ENCODE results near the gene PLEKHO2.
A peak's percentile ranks its signal among the peaks of the same experiment; 100 is the strongest.
"Not testable (repeated sequence)": the region's sequence is repeated elsewhere in the genome, so short reads cannot be mapped to it uniquely, and the experiment has no call there.

PLEKHO2 gene, protein sequence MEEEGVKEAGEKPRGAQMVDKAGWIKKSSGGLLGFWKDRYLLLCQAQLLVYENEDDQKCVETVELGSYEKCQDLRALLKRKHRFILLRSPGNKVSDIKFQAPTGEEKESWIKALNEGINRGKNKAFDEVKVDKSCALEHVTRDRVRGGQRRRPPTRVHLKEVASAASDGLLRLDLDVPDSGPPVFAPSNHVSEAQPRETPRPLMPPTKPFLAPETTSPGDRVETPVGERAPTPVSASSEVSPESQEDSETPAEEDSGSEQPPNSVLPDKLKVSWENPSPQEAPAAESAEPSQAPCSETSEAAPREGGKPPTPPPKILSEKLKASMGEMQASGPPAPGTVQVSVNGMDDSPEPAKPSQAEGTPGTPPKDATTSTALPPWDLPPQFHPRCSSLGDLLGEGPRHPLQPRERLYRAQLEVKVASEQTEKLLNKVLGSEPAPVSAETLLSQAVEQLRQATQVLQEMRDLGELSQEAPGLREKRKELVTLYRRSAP

DNA sequence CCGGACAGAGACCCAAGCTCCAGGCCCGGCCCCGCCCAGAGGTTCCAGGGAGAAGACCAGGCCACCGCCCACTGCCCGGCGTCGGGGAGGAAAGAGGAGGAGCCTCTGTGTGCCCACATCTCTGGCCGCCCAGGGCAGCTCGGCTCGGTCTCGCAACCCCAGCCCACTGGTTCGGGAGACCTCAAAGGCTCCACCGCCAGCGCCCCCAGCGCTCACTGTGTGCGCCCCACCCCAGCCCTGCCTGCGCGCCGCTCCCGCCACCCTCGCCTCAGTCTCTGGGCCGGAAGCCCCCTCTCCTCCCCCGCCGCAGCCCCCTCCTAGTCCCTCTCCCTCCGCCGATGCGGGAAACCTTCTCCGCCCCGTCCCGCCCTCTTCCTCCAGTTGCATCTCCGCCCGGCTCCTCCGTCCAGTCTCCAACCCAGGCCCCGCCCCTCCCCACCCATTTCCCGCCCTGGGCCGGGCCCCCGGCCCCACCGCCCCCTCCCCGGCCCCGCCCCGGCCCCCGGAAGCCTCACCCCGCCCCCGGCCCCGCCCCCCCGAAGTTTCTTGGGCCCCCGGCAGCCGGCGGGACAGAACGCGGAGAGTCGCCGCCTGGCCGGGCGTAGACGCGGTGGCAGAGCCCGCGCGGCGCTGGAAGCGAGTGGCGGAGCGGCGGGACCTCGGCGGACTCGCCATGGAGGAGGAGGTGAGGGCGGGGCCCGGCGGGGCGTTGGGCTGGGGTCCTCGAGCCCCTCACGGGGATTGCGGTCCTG, at the start of gene PLEKHO2:
Gene PLEKHO2, plus strand, starts transcription at position 572 of the 752 bp plus-strand sequence. Its CDS starts 102 bp downstream, at position 674.
- DNase-seq = peak; percentile 77

DNA sequence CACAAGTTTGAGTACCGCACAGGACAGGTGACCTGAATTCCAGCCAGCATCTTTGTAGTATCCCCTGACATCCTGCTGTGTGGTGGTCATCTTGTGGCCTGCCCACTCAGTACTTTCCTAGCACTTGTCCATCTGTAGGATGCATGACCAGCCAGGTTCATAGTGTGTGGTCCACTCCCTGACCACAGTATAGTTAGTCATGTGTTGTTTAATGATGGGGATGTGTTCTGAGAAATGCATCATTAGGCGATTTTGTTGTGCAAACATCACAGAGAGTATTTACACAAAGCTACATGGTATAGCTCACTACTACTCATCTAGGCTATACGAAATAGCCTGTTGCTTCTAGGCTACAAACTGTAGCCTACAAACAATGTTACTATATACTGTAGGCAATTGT, 49.4 kb upstream of the PLEKHO2 start:
- no peak for DNase-seq

DNA sequence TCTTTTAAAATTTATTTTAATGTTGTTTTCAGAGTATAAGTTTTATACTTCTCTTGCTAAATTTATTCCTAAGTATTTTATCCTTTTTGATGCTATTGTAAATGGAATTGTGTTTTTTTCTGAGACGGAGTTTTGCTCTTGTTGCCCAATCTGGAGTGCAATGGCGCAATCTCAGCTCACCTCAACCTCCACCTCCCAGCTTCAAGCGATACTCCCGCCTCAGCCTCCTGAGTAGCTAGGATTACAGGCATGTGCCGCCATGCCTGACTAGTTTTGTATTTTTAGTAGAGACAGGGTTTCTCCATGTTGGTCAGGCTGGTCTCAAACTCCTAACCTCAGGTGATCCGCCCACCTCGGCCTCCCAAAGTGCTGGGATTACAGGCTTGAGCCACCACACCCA, 46.4 kb upstream of the PLEKHO2 start:
- DNase-seq = not testable (repeated sequence)

DNA sequence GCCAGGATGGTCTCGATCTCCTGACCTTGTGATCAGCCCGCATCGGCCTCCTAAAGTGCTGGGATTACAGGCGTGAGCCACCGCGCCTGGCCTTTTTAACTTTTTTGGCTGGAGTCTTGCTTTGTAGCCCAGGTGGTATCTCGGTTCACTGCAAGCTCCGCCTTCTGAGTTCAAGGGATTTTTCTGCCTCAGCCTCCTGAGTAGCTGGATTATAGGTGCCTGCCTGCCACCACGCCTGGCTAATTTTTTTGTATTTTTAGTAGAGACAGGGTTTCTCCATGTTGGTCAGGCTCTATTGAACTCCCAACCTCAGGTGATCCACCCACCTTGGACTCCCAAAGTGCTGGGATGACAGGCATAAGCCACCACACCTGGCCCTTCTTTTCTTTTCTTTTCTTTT, 45.8 kb upstream of the PLEKHO2 start:
- DNase-seq = not testable (repeated sequence)

DNA sequence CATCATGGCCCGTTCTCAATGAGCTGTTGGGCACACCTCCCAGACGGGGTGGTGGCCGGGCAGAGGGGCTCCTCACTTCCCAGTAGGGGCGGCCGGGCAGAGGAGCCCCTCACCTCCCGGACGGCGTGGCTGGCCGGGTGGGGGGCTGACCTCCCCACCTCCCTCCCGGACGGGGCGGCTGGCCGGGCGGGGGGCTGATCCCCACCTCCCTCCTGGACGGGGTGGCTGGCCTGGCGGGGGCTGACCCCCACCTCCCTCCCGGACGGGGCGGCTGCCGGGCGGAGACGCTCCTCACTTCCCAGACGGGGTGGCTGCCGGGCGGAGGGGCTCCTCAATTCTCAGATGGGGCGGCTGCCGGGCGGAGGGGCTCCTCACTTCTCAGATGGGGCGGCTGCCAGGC, 42.8 kb upstream of the PLEKHO2 start:
- DNase-seq = not testable (repeated sequence)

DNA sequence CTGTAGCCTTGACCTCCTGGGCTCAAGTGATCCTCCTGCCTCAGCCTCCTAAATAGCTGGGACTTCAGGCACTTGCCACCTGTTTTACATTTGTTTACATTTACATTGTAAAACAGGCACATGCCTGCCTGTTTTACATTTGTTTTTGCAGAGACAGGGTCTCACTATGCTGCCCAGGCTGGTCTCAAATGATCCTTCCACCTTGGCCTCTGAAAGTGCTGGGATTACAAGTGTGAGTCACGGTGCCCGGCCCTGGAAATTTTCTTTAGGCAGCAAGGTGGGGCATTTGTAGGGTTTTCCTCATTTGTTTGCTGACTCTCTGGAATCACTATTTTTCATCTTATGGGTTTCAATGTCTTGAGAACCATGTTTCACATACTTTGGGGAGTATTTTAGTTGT, 41.2 kb upstream of the PLEKHO2 start:
- no peak for DNase-seq

DNA sequence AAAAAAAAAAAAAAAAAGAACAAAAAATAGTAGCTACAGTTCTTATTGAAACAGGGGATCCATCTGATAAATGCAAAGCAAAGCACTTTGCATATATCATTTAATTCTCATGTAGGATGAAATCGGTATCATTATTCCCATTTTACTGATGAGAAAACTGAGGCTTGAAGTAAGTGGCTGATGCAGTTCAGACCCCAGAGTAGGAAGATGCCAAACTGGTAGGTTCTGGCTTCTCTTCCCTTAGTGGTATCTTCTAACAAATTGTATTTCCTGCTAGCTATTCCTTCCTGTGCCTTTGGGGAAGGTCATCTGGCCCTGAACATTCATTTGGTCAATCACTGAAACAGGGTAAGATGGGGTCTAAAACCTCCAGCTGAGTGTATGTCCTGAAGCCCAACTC, 38.2 kb upstream of the PLEKHO2 start:
- DNase-seq = no peak

DNA sequence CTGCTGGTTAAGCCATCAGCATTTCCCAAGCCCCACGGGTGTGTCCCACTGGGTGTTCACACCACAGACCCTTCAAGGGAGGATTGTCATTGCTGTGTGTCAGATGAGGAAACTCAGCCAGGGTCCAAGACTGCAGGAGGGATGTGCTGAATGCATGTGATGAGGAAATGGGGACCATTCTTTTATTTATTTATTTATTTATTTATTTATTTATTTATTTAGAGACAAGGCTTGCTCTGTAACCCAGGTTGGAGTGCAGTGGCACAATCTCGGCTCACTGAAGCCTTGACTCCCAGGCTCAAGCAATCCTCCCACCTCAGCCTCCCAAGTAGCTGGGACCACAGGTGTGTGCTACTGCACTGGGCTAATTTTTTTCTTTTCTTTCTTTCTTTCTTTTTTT, 37.1 kb upstream of the PLEKHO2 start:
- no peak for DNase-seq

DNA sequence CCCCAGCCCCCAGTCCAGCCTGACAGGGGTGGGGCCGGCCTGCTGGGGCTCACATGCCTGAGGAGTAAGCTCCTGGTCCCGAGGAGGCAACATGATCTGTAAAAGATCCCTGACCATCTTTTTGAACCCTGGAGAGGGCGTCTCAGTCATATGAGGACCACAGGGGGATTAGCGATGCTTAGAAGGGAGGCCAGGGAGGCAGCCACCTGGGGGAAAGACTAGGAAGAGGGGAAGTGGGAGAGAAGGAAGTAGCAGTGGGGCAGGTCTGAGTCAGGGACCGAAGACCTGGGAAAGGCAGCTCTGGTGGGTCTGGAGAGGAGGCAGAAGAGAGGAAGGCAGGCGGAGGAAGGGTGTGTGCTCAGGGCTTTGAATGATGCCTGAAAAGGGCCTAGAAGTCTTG, 35.2 kb upstream of the PLEKHO2 start:
- no peak for DNase-seq

DNA sequence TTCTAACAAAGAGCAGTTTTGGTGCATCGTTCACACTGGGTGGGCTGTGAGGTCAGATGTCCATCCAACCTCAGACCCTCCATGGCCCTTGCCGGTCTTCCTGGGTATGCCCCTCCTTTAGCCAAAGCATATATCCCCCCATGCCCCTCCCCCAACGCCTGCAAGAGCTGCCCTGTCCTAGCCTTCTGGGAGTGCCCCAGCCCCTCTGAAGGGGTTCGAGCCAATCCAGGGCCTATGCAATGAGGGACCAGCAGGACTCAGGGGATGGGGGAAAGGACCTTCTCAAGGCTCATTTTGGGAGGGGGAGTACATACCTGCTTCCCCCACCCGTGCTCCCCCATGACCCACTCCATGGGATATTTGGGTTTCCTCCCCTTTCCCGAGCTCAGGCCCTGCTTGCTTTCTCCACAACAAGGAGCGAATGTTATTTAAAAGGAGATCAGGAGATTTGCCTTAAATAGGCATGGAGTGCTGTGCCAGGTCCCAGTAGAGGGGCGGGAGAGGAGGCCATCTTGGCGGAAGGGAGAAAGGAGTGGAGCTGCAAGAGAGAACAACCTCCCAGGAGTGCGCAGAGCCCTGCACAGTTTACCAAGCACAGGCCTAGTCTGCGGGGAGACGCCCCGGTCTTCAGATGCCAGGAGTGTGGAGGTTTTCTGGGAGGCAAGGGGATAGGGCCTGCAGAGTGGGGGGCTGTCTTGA, 34.5 kb upstream of the PLEKHO2 start:
- no peak for DNase-seq

DNA sequence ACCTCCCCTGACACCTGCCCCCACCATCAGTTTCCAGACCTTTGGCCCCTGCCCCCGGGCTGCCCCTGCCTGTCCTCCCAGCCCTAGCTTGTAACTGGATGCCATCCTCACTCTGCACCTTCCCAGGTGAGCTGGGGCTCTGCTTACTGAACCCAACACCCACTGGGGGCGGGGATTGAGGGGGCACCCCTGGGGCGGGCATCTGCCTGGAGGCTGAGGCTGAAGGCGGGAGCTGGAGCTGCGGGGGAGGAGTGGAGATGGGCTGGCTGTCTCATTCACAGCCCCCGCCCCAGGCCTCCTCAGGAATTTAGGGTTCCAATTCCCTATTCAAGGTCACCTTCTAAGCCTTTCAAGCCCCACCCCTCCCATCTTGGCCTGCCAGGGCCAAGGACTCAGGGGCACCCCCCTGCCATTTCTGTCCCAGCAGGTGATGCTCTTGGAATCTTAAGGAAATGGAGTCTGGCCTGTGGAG, 33.9 kb upstream of the PLEKHO2 start:
- no peak for DNase-seq

DNA sequence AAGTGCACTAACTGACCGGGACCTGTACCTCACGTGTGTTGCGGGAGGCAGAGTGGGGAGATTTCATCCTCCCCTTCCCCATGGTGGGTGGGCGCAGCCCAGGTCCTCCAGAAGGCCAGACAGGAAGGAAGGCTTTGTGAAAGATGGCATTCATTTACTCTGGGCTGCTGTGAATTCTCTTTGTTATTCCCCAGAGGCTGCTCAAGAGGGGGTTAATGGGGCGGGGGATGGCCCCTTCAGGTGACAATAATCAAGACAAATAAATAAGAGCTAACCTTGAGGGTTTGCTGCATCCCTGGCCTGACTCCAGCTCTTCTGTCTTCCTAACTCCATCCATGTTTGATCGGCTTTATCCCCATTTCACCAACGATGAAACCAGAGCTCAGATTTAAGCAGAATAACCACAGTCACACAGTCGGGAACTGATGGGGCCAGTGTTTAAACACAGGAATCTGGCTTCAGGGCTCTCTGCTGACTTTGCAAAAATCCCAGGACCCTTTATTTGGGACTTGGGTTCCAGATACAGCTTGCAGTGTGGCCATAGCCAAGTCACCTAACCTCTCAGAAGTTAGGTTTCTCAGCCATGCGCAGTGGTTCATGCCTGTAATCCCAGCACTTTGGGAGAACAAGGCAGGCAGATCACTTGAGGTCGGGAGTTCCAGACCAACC, 32.8 kb upstream of the PLEKHO2 start:
- no peak for DNase-seq

DNA sequence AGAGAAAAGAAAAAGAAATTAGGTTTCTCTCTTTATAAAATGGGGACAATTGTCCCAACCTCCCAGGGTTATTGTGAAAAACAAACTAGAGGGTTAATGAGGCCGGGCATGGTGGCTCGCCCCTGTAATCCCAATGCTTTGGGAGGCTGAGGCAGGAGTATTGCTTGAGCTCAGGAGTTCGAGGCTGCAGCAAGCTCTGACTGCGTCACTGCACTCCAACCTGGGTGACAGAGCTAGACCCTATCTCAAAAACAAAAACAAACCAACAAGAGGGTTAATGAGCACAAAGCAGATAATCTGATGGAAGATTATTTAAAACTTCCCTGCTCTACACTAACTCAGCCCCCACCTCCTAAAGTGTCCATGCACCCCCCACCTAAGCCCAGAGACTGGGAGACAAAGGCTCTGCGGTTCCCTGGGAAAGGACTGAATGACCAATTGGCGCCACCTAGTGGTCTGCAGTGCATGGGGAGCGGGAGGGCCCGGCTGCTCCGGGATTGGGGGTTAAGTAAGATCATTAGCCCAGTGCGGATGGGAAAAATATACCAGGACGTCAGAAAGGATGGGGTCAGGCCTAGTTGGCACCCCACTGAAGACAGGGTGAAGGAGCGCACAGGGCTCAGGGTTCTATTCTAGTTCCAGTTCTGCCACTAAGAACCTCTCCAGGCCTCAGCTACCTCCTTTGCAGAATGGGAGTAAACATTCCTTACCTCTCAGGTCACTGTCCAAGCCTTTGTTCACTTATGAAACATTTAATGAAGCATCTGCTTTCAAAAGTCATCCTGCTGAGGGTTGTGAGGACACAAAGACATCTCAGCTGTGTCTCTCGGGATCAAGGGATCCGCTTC, 31.8 kb upstream of the PLEKHO2 start:
- DNase-seq = peak; percentile 64

DNA sequence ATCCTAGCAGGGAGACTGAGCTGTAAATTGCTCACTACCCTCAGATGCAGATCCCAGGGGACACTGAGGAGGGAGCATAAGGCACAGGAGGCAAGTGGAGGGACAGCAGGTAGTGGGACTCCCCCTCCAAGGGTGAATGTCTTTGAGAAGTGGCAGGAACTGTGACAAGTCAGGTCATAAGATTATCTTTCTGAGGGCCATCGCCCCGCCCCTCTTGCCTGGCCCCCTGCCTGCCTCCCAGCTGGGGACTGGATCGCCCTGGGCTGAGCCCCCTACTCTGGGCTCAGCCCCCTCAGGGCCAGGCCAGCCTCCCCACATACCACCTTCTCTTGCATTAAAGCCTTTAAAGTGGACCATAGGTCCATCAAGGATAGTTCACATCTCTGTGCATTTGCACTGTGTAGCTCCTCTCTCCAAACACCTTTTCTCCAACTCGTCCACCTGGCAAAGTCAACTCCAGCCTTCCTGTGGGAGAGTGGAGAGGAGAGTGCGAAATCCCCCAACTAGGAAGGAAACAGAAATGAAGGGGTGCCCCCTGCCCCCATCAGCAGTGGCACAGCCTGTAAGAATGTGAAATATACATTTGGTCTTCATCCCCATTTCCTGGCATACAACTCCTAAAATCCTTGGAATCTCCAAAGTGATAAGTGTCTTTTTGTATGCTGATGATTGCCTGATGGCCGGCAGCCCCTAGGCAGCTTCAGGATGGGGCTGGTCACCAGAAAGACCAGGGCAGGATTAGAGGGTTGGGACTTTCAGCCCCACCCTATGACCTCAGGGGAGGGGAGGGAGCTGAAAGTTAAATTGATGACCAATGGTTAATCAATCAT, 31.0 kb upstream of the PLEKHO2 start:
- no peak for DNase-seq

DNA sequence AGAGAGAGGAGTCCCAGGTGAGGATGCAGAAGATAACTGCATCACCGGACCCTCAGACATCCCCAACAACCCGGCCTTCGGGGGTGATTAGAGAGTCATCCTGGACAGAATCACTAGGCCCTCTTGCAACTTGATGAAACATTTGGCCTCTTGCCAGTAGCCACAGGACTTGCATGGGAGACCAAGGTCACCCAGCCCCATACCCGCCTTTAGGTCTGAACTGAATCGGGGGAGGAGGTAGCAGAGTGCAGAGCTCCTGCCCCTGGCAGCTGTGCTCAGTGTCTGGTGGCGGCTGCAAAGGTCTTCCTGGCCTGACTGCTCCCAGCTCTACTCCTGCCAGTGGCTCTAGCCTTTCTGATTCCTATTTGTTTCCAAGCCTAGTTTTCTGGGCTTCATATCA, 28.6 kb upstream of the PLEKHO2 start:
- DNase-seq = no peak

DNA sequence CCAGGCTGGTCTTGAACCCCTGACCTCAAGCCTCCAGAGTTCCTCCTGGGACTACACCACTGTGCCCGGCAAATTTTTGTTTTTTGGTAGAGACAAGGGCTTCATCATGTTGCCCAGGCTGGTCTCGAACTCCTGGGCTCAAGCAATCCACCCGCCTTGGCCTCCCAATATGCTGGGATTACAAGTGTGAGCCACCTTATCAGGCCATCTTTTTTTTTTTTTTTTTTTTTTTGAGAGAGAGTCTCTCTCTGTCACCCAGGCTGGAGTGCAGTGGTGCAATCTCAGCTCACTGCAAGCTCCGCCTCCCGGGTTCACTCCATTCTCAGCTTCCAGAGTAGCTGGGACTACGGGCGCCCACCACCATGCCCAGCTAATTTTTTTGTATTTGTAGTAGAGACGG, 27.4 kb upstream of the PLEKHO2 start:
- not testable (repeated sequence) for DNase-seq

DNA sequence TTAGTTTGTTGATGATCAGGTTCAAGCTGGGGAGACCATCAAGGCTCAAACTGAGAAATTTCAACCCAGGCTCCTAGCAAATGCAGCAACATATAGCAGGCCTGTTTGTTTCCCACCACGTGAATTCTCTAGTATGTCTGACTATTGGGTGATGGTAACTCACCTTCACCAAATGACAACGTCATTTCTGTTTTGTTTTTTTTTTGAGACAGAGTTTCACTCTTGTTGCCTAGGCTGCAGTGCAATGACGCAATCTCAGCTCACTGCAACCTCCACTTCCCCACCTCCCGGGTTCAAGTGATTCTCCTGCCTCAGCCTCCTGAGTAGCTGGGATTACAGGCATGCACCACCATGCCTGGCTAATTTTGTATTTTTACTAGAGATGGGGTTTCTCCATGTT, 26.8 kb upstream of the PLEKHO2 start:
- not testable (repeated sequence) for DNase-seq

DNA sequence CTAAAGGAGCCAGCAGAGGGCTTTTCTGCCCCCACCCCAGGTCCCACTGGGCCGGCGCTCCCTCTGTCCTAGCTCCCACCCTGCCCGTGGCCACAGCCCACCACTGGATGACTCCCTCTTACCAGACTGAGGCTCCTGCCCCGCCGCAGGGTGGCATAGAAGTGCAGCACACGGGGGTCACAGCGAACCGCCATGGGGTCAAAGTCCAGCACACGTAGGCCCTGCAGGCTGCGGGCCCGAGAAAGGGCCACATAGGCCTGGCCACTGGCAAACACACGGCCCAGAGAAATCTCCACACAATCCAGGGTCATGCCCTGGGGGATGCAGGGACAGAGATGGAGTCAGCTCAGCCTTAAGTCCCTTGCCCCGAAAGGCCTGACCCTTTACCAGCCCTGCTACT, 25.3 kb upstream of the PLEKHO2 start:
- no peak for DNase-seq

DNA sequence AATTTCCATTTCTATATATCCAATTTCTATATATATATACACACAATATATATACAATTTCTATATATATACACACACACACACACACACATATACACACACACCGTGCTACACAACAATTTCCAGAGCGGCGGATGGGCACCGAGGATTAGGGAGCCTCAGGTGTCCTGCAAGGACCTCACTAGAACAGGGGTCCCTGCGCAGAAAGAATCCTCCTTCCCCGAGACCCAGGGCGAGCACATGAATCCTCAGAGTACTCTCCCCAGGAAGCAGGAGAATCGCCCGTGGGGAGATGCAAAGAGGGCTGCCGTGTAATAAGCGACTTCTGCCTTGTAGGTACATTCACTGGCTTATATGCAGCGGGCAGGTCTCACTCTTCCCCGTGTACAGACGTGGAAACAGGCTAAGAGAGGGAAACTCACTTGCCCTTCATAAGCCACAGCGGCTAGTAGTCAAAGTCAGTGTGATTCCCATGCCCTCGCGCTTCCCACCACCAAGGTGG, 16.7 kb upstream of the PLEKHO2 start:
- no peak for DNase-seq

DNA sequence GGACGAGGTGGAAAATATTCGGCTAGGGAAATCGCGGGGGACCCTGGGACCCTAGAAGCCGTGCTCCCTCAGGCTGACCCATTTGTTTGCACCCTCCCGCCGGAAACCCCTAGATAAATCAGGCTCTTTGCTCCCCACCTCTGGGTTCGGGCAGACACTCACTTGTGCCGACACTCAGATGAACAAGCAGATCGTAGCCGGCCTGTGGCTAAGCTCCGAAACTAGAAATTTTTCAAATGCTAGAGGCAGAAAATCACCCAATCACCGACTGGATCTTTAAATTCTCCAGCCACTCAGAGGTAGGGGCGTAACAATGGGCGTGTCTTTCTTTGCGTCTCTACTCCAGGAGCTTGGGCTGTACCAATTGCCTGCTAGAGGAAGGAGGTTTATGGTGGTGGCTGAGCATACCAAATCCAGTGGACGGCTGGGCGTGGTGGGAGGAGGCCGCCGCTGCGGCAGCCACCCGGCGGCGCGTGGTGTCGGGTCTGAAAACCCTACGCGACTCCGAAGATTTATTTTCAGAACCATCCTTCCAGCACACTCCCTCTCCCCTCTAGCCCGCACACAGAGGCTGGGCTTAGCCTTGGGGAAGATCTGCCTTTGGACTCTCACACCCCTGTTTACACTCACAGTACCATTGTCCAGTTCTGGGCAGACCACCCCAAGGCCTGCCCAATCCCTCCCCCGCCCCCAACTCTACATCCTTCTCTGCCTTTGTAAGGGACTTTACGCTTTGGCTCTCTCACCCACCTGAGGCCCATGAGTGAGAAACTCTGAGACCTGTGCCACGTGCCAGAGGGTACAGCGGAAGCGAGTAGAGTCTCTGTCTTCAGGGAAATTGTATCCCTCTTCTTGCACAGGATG, 16.1 kb upstream of the PLEKHO2 start, which contains the start of gene PIF1:
Gene PIF1, minus strand, starts transcription at position 217 of the 864 bp plus-strand sequence. CDS start 1,312 bp downstream, outside the sequence.
- DNase-seq = peak; percentile 97

Measured in COR-L47 (cell line).